Measurements from ENCODE around the gene APBA2. TPM values are rescaled to one million over a fixed set of nuclear protein-coding genes. Genes with fewer than 3 reads are reported as not detected.
A peak's percentile ranks its signal among the peaks of the same experiment; 100 is the strongest.
"Not testable (repeated sequence)": the region's sequence is repeated elsewhere in the genome, so short reads cannot be mapped to it uniquely, and the experiment has no call there.

APBA2 gene
- total RNA-seq, 1 experiment from 2014 or later = 13.2 TPM

- DNase-seq (ENCODE audit: low spot score) = no peak
Measured at GRCh38 chr15:28878209-28878608, 7.6 kb upstream of the APBA2 start.

- no peak for DNase-seq (ENCODE audit: low spot score)
Measured at GRCh38 chr15:28879551-28879950, 6.2 kb upstream of the APBA2 start.

GRCh38 chr15:28880680-28881079 lies 5.1 kb upstream of the APBA2 start:
- no peak for DNase-seq (ENCODE audit: low spot score)

- no peak for DNase-seq (ENCODE audit: low spot score)
Measured at GRCh38 chr15:28881170-28881569, 4.6 kb upstream of the APBA2 start.

GRCh38 chr15:28881600-28881999 lies 4.2 kb upstream of the APBA2 start:
- DNase-seq (ENCODE audit: low spot score) = no peak

- no peak for DNase-seq (ENCODE audit: low spot score)
Measured at GRCh38 chr15:28884151-28884940, 1.4 kb upstream of the APBA2 start.

- DNase-seq (ENCODE audit: low spot score) = no peak
Measured at GRCh38 chr15:28885128-28885629, 595 bp upstream of the APBA2 start.

GRCh38 chr15:28886431-28887338 lies 911 bp downstream of the APBA2 start:
- no peak for DNase-seq (ENCODE audit: low spot score)

- no peak for DNase-seq (ENCODE audit: low spot score)
Measured at GRCh38 chr15:28887339-28888174, 1.8 kb downstream of the APBA2 start.

- no peak for DNase-seq (ENCODE audit: low spot score)
Measured at GRCh38 chr15:28888302-28888894, 2.6 kb downstream of the APBA2 start.

GRCh38 chr15:28888900-28889299 lies 3.1 kb downstream of the APBA2 start:
- DNase-seq (ENCODE audit: low spot score) = no peak

- DNase-seq (ENCODE audit: low spot score) = no peak
Measured at GRCh38 chr15:28889346-28889745, 3.6 kb downstream of the APBA2 start.

GRCh38 chr15:28889871-28890270 lies 4.1 kb downstream of the APBA2 start:
- DNase-seq (ENCODE audit: low spot score) = not testable (repeated sequence)

GRCh38 chr15:28890291-28890690 lies 4.5 kb downstream of the APBA2 start:
- DNase-seq (ENCODE audit: low spot score) = not testable (repeated sequence)

- DNase-seq (ENCODE audit: low spot score) = no peak
Measured at GRCh38 chr15:28890711-28891495, 5.1 kb downstream of the APBA2 start.

- DNase-seq (ENCODE audit: low spot score) = no peak
Measured at GRCh38 chr15:28891588-28891987, 5.8 kb downstream of the APBA2 start.

GRCh38 chr15:28892789-28893610 lies 7.2 kb downstream of the APBA2 start:
- DNase-seq (ENCODE audit: low spot score) = peak; percentile 50

- no peak for DNase-seq (ENCODE audit: low spot score)
Measured at GRCh38 chr15:28894631-28895030, 8.9 kb downstream of the APBA2 start.

- no peak for DNase-seq (ENCODE audit: low spot score)
Measured at GRCh38 chr15:28895146-28895545, 9.4 kb downstream of the APBA2 start.

GRCh38 chr15:28895566-28895965 lies 9.8 kb downstream of the APBA2 start:
- no peak for DNase-seq (ENCODE audit: low spot score)

All from H4 (cell line).